GM12875 (cell line): ENCODE data around the gene HIPK2.

Source experiments
- H3K4me3 ChIP-seq: one replicate; pipeline ENCODE4 v1.5.1; 2011; ENCODE audit warnings: low read depth, low read length, control low read depth
- CTCF ChIP-seq: IDR thresholded peaks from 2 replicates; pipeline ENCODE4 v1.5.1; 2011; ENCODE audit warnings: low read depth, mild to moderate bottlenecking, control low read depth, inconsistent platforms, low read length, moderate library complexity, borderline replicate concordance; ENCODE audit not compliant: insufficient read depth

The HIPK2 gene

GRCh38 chr7:139807009-139807408, 29.2 kb upstream of the HIPK2 start:
- H3K4me3 ChIP-seq: no peak overlapping the region
- no peak for TF ChIP-seq CTCF

- no peak for TF ChIP-seq CTCF
- H3K4me3 ChIP-seq: no peak overlapping the region
Observed at GRCh38 chr7:139804571-139804970, 26.8 kb upstream of the HIPK2 start.

- TF ChIP-seq CTCF: no peak
- H3K4me3 ChIP-seq: no peak overlapping the region
Observed at GRCh38 chr7:139799586-139799985, 21.8 kb upstream of the HIPK2 start.

- H3K4me3 ChIP-seq: no peak overlapping the region
Observed at GRCh38 chr7:139798892-139799291, 21.1 kb upstream of the HIPK2 start.

GRCh38 chr7:139798221-139798620, 20.4 kb upstream of the HIPK2 start:
- no peak for TF ChIP-seq CTCF
- H3K4me3 ChIP-seq: no peak overlapping the region

More at GRCh38 chr7:139798892-139799291, 21.1 kb upstream of the HIPK2 start:
- TF ChIP-seq CTCF: no peak

- TF ChIP-seq CTCF: no peak
- H3K4me3 ChIP-seq: no peak overlapping the region
Observed at GRCh38 chr7:139797607-139798006, 19.8 kb upstream of the HIPK2 start.

GRCh38 chr7:139791316-139791715, 13.5 kb upstream of the HIPK2 start:
- H3K4me3 ChIP-seq: no peak overlapping the region
- TF ChIP-seq CTCF: no peak
